GM12878 (cell line): ENCODE measurements around the gene CFAP52.

Experiments
- BHLHE40 ChIP-seq, 2 experiments: fragments of 450-650 bp in 1 of 2; IDR thresholded peaks; 2 replicates each; pipeline ENCODE4 v1.6.1; 2011 to 2017; ENCODE audit warnings: low read depth in 2 of 2, borderline replicate concordance in 1 of 2, improper control_type of control experiment in 1 of 2, low read length in 1 of 2, mild to moderate bottlenecking in 1 of 2
- CTCF ChIP-seq, 3 experiments: IDR thresholded peaks in 2 of 3; conservative IDR thresholded peaks in 1 of 3; 2 replicates each; pipeline ENCODE4 v1.5.1; 2011; ENCODE audit warnings: low read depth in 3 of 3, low read length in 3 of 3, mild to moderate bottlenecking in 3 of 3, control low read depth in 2 of 3, moderate library complexity in 2 of 3, inconsistent platforms in 1 of 3, mixed read lengths in 1 of 3; ENCODE audit not compliant: control insufficient read depth in 2 of 3, insufficient read depth in 1 of 3; ENCODE audit errors: extremely low read depth in 1 of 3
- EGR1 ChIP-seq, 2 experiments: IDR thresholded peaks; 1 replicate in 1 of 2; 2 replicates in 1 of 2; pipeline ENCODE4 v1.6.1; 2011 to 2012; ENCODE audit warnings: low read depth in 2 of 2, low read length in 2 of 2, borderline replicate concordance in 1 of 2, mild to moderate bottlenecking in 1 of 2, moderate library complexity in 1 of 2
- HDAC2 ChIP-seq: fragments of 200-600 bp; sonication (generic); IDR thresholded peaks from 2 replicates; pipeline ENCODE4 v1.6.1; 2017
- MYC ChIP-seq: IDR thresholded peaks from 2 replicates; pipeline ENCODE4 v1.6.1; 2011; ENCODE audit warnings: mild to moderate bottlenecking, low read length, moderate library complexity, inconsistent platforms; ENCODE audit not compliant: insufficient read depth, insufficient replicate concordance, insufficient read length, severe bottlenecking
- POLR2A ChIP-seq: IDR thresholded peaks from 2 replicates; pipeline ENCODE4 v1.6.1; 2011; ENCODE audit warnings: low read depth, mild to moderate bottlenecking, low read length
- RAD51 ChIP-seq: fragments of 450-650 bp; IDR thresholded peaks from 2 replicates; pipeline ENCODE4 v1.6.1; 2016; ENCODE audit warnings: moderate library complexity, mild to moderate bottlenecking, inconsistent platforms
- SPI1 ChIP-seq: IDR thresholded peaks from 2 replicates; pipeline ENCODE4 v1.6.1; 2011; ENCODE audit warnings: low read depth, mild to moderate bottlenecking, low read length, moderate library complexity, borderline replicate concordance; ENCODE audit not compliant: insufficient read depth

GRCh38 chr17:9646546-9646885 is 70.1 kb downstream of the CFAP52 start:
- TF ChIP-seq BHLHE40 (IDR thresholded peaks at IDR 0.05; ENCODE audit: borderline replicate concordance in 1 of 2, low read depth in 2 of 2, low read length in 1 of 2) (no peak), POLR2A (no peak), CTCF (IDR thresholded peaks at IDR 0.05 in 2 of 3, conservative IDR thresholded peaks at IDR 0.05 in 1 of 3; ENCODE audit: control insufficient read depth in 2 of 3, extremely low read depth in 1 of 3, insufficient read depth in 1 of 3, low read depth in 3 of 3, low read length in 3 of 3) (no peak), MYC (no peak), RAD51 (no peak), SPI1 (no peak), HDAC2 (no peak), EGR1 (IDR thresholded peaks at IDR 0.05; ENCODE audit: borderline replicate concordance in 1 of 2, low read depth in 2 of 2, low read length in 2 of 2) (no peak)
